Activated CD8-positive, alpha-beta memory T cell treated with anti-CD3 and anti-CD28 coated beads for 24 hours (primary cell): ENCODE measurements around the gene SLIT1.

Experiments used
- DNase-seq: peaks from one replicate; pipeline ENCODE4 v3.0.0-alpha.2; 2020

Gene SLIT1

GRCh38 chr10:96955794-96956193, 230.0 kb downstream of the SLIT1 start:
- no peak for DNase-seq

GRCh38 chr10:96951954-96952353, 233.8 kb downstream of the SLIT1 start:
- DNase-seq = no peak

GRCh38 chr10:96949039-96949683, 236.6 kb downstream of the SLIT1 start:
- DNase-seq = no peak
